ENCODE data around the gene ZNF821.
A peak's percentile ranks its signal among the peaks of the same experiment; 100 is the strongest.
"Not testable (repeated sequence)": the region's sequence is repeated elsewhere in the genome, so short reads cannot be mapped to it uniquely, and the experiment has no call there.

Gene ZNF821

DNA sequence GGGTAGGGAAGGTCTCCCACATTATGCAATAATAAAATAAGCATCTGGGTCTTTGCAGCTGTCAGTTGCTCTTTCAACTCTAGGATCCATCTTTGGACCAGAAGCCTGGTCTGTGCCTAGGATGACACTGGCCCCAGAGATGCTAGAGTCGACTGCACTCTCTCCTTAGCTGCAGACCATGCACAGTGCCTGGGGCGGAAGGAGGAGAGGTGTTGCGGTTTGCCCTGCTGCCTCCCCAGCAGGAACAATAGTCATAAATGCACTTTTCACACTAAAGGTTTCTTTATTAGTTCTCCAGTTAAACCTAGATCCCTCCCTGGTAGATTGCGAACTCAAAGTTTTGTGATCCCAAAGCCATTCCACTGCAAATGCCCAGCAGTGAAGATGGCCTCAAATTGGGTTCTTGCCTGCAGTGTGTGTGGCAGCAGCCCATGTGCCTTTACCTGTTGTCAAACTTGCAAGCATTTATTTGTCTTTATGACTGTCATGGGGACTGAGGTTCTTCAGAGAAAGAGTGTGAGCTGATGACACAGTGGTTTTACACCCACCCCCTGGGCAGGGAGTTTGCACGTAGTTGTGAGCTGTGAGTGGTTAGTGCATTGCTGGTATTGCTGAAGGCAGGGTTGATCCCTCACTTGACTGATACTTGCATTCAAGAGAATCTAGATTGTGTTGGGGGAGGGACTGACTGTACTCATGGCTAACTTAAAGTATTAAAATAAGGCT, 27.9 kb downstream of the ZNF821 start:
- no peak for DNase-seq

DNA sequence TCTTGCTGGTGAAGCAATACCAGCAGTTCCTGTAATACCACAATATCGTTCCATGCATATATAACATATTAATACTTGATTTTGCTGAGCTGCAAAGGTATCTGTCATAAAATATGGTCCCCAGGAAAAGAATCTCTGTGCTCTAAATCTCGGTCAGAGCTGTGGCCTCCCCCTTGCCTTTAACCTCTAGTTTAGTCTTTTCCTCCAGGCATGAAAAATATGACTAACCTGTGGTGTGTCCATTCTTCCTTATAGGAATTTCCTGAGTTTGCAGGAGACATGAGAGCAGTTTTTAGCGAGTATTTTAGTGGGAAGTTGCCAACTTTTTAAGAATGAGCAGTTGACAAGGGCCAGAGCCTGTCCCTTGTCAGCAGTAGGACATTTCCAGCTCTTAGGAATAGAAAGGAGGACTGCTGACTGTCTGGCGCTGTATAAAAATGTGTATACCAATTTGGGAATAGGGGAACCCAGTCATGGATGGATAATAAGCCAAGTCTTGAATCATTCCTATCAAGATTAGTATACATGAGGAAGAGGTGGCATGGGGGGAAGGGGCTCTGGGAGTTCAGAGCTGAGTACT, 29.5 kb downstream of the ZNF821 start:
- DNase-seq = no peak

DNA sequence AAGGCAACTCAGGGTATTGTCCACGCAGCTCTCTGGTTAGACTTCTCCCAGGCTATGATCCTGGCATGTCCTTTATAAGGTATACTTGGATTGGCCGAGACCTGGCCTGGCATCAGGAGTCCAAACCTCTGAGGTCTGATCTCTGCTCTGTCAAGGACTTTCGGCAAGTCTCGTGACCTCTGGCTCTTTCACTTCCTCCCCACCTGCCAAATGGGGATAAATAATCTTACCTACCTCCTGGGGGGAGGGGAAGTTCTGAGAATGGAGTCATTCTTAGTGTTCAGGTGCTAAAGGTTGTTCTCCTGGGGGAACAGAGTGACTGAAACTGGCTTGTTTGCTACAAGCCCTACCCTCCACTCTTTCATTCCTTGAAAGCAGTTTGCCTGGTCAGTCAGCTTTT, 30.6 kb downstream of the ZNF821 start:
- DNase-seq = no peak

- DNase-seq = no peak
Observed at GRCh38 chr16:71852561-71852960, 31.4 kb downstream of the ZNF821 start.

- no peak for DNase-seq
Observed at GRCh38 chr16:71852158-71852557, 31.8 kb downstream of the ZNF821 start.

GRCh38 chr16:71851746-71852145, 32.2 kb downstream of the ZNF821 start:
- DNase-seq = no peak

DNA sequence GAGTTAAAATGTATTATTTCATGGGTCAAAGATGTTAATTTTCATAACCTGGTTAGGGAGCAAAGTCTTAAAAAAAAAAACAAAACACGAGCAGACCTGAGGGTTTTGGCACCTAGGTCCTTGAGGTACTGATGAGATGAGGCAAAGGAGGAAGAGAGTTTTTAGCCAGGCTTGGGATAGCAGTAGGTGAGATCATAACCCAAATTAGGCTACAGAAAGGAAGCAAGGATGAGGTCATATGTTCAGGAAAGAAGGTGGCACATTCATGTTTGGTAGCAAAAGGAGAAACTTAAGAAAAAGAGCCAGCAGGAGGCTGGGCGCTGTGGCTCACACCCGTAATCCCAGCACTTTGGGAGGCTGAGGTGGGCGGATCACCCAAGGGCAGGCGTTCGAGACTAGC, 35.4 kb downstream of the ZNF821 start:
- DNase-seq = no peak

GRCh38 chr16:71847096-71847495, 36.9 kb downstream of the ZNF821 start:
- DNase-seq = no peak

GRCh38 chr16:71846431-71846830, 37.6 kb downstream of the ZNF821 start:
- DNase-seq = no peak

DNA sequence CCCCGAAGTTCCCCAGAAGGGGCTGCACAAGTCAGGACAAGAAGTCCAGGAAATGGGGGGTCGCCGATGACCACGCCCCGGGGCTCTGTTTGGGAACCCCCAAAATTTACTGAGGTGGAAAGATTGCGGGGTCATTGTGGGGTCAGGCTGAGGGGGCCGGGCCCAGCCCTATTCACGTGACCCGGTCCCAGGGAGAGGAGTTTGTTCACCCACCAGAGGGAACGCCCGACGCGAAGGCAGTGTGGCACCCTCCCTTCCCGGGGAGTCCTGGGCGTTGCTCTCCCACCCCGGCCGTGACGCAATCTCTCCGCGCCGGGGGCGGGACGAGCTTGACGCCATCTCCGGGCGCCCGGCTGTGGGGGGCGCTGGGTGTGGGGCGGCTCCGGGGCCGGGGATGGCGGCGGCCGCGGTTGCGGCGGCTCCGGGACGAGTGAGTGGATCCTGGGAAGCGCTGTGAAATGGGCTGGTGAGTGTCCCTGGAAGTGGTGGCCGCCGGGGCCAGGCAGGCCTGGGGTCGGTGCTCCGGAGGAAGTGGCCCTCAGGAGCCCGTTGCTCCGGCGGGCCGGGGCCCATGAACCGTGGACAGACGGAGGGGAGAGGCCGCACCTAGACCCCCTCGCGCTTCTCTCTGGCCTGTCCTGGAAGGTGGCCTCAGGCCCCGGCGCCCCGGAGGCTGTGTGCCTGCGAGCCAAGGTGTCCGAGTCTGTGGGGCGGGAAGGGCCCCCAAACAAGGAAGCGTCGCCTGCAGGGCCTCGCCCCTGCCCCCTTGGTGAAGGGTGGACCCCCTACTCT, 38.1 kb downstream of the ZNF821 start, which contains the start of gene ATXN1L:
ATXN1L (plus strand) TSS at position 338 of the 792 bp plus-strand sequence. CDS start 3,765 bp downstream, outside the sequence.
- DNase-seq = peak; percentile 95

DNA sequence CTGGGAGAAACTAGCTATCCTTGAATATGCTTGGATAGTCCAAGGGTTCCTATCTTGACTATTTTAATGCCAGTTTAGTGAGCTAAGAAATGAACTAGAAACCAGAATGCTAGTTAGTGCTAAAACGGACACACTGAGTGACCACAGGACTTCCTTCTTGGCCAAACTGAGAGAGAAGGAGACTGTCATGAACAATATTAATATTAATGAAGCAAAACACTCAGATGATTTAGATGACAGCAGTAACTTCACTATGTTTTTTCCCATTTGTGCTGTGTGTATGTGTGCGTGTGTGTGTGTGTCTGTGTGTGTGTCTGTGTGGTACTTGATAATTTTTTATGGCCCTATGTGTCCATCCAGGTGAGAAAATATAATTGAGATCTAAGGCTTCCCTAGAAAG, 40.4 kb downstream of the ZNF821 start:
- no peak for DNase-seq

- no peak for DNase-seq
Observed at GRCh38 chr16:71840052-71840451, 43.9 kb downstream of the ZNF821 start.

DNA sequence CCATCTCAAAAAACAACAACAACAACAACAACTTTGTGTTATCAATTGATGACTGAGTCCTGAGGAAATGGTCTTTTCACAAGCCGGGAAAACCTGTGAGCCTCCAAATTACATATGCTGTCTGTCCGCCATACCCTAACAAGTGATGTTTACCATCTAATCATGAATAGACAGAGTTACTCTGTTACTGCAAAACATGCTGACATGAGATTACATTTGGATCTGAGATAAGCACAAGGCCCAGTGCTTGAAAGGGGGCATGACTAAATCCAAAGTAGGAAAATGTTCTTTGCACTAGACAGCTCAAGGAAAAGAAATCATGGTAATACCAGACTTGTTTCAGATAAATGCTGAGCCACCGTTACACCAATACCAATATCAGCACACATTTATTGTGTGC, 46.8 kb downstream of the ZNF821 start:
- no peak for DNase-seq

DNA sequence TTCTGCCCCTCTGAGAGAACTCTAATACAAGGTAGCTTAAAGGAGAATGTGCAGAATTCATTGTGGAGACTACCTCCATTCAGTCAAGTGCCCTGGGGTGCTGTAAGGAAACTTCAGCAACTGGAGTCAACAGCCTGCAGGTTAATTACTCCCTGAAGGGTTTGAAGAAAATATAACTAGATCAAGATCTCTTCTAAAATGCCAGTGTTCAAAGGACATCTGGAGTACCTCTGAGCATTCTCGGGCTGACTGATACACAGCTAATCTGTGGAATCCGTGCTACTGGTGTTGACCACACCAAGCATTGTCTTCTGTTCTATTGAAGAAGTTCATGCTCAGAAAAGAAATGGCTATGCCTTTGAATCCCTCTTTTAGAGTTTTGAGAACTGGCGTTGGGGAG, 49.7 kb downstream of the ZNF821 start:
- DNase-seq = no peak

DNA sequence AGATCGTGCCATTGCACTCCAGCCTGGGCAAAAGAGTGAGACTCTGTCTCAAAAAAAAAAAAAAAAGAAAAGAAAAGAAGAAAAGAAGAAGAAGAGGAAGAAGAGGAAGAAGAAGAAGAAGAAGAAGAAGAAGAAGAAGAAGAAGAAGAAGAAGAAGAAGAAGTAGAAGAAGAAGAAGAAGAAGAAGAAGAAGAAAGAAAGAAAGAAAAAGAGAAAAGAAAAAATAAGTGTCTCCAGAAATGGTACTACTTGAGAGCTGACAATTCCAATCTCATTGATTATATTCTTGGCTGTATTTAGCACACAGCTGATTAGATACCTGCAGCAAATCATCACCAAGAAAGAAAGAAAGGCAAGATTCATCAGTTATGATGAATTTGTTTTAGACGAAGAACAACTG, 51.9 kb downstream of the ZNF821 start:
- DNase-seq = not testable (repeated sequence)

GRCh38 chr16:71831698-71832097, 52.3 kb downstream of the ZNF821 start:
- not testable (repeated sequence) for DNase-seq

- DNase-seq = no peak
Observed at GRCh38 chr16:71830359-71830758, 53.6 kb downstream of the ZNF821 start.

GRCh38 chr16:71826533-71827017, 57.4 kb downstream of the ZNF821 start:
- no peak for DNase-seq

DNA sequence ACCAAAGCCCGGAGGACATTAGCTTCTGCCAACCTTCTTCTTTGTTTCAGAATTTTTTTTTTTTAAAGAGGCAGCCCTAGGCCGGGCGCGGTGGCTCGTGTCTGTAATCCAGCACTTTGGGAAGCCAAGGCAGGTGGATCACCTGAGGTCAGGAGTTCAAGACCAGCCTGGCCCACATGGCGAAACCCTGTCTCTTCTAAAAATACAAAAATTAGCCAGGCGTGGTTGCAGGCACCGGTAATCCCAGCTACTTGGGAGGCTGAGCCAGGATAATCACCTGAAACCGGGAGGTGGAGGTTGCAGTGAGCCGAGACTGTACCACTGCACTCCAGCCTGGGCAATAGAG, 66.9 kb downstream of the ZNF821 start:
- DNase-seq = not testable (repeated sequence)

GRCh38 chr16:71811261-71811803, 72.7 kb downstream of the ZNF821 start:
- no peak for DNase-seq

GRCh38 chr16:71810155-71810530, 73.8 kb downstream of the ZNF821 start:
- not testable (repeated sequence) for DNase-seq

Measured in activated T-cell treated with anti-CD3 and anti-CD28 coated beads for 4 hours (primary cell).